ENCODE results near the gene EDDM13. TPM values are rescaled to one million over a fixed set of nuclear protein-coding genes. Genes with fewer than 3 reads are reported as not detected.

Gene EDDM13
- total RNA-seq, 6 donors from 2014 or later, result 0.89 to 1.2 TPM; not detected in 4

- Histone ChIP-seq H3K27ac (peak overlapping the region; percentile 95 to 97 (median 96)), H3K9me3 (no peaks in the 10 kb centered on the region), H3K4me1 (peaks cover 13 to 21% (median 15%) of the 10 kb centered on the region in 4 donors), H3K36me3 (peaks cover 0 to 24% (median 2%) of the 10 kb centered on the region in 4 donors), H3K27me3 (no peaks in the 10 kb centered on the region), H3K4me3 (peak overlapping the region; percentile 26 to 72 (median 63))
- no peak for ATAC-seq (ENCODE audit: low FRiP score in 2 of 2)
- DNase-seq, result no peak
- TF ChIP-seq POLR2A (IDR thresholded peaks at IDR 0.05), result no peak
- TF ChIP-seq, protein P1, sequence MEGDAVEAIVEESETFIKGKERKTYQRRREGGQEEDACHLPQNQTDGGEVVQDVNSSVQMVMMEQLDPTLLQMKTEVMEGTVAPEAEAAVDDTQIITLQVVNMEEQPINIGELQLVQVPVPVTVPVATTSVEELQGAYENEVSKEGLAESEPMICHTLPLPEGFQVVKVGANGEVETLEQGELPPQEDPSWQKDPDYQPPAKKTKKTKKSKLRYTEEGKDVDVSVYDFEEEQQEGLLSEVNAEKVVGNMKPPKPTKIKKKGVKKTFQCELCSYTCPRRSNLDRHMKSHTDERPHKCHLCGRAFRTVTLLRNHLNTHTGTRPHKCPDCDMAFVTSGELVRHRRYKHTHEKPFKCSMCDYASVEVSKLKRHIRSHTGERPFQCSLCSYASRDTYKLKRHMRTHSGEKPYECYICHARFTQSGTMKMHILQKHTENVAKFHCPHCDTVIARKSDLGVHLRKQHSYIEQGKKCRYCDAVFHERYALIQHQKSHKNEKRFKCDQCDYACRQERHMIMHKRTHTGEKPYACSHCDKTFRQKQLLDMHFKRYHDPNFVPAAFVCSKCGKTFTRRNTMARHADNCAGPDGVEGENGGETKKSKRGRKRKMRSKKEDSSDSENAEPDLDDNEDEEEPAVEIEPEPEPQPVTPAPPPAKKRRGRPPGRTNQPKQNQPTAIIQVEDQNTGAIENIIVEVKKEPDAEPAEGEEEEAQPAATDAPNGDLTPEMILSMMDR (IDR thresholded peaks at IDR 0.05), result no peak
- no peak for TF ChIP-seq POLR2AphosphoS5 (IDR thresholded peaks at IDR 0.05)
- 0 to 2% methylated on average over 7 to 9 of the region's 9 CpGs for WGBS, 2 donors
Measured at GRCh38 chr19:56314018-56314380, 41.5 kb downstream of the EDDM13 start.

GRCh38 chr19:56314381-56315076 lies 42.0 kb downstream of the EDDM13 start, which contains the start of gene ZSCAN5A:
TSS of gene ZSCAN5A (minus strand) at chr19:56314839. CDS start at chr19:56225046, 89,793 bp downstream.
- Histone ChIP-seq H3K27ac (peak within 1 kb of the TSS; percentile 95 to 97 (median 96)), H3K27me3 (no peaks in the 10 kb centered on the region), H3K4me3 (peak within 1 kb of the TSS; percentile 62 to 81 (median 68)), H3K4me1 (peaks cover 13 to 19% (median 15%) of the 10 kb centered on the region in 4 donors), H3K9me3 (no peaks in the 10 kb centered on the region), H3K36me3 (peaks cover 0 to 23% (median 2%) of the 10 kb centered on the region in 4 donors)
- DNase-seq (peak; percentile 96 to 98), ATAC-seq (ENCODE audit: low FRiP score in 2 of 2) (peak; percentile 96)
- 0 to 1% methylated on average over 19 to 44 of the region's 47 CpGs for WGBS, 2 donors
- TF ChIP-seq POLR2A (IDR thresholded peaks at IDR 0.05), result peak in 2 of 4 donors; percentile 37 to 66
- TF ChIP-seq POLR2AphosphoS5 (IDR thresholded peaks at IDR 0.05), result peak; percentile 82 to 94
- TF ChIP-seq EP300 (IDR thresholded peaks at IDR 0.05), result peak in 1 of 4 donors; percentile 23
- TF ChIP-seq, protein P1 (IDR thresholded peaks at IDR 0.05), result peak in 1 of 6 experiments; percentile 15

- WGBS, 2 donors, result 2% methylated on average over 21 to 30 of the region's 37 CpGs
- H3K4me1 ChIP-seq, result peaks cover 13 to 17% (median 15%) of the 10 kb centered on the region in 4 donors
- ATAC-seq (ENCODE audit: low FRiP score in 2 of 2), result peak; percentile 96 to 97
Measured at GRCh38 chr19:56315077-56315828, 42.7 kb downstream of the EDDM13 start.

DNA sequence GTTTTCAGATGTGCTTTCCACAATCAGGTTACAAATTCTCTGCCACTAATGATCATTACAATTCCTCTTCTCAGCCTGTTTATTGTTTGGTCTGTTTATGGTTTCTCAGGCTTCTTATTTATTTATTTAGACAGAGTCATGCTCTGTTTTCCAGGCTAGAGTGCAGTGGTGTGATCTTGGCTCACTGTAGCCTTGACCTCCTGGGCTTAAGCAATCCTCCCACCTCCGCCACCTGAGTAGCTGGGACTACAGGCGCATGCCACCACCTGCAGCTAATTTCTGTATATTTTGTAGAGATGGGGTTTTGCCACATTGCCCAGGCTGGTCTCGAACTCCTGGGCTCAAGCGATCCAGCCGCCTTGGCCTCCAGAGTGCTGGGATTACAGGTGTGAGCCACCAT lies 44.2 kb downstream of the EDDM13 start:
- no peak for DNase-seq
- TF ChIP-seq EP300 (IDR thresholded peaks at IDR 0.05), result no peak
- no peak for TF ChIP-seq POLR2AphosphoS5 (IDR thresholded peaks at IDR 0.05)
- TF ChIP-seq, protein P1 (IDR thresholded peaks at IDR 0.05), result no peak
- no peak for TF ChIP-seq POLR2A (IDR thresholded peaks at IDR 0.05)
- Histone ChIP-seq H3K4me3 (no peak overlapping the region), H3K27ac (no peak overlapping the region), H3K4me1 (peaks cover 13 to 17% (median 15%) of the 10 kb centered on the region in 4 donors), H3K36me3 (peaks cover 0 to 8% (median 2%) of the 10 kb centered on the region in 4 donors), H3K27me3 (no peaks in the 10 kb centered on the region), H3K9me3 (no peaks in the 10 kb centered on the region)
- ATAC-seq (ENCODE audit: low FRiP score in 2 of 2), result no peak
- 96 to 97% methylated on average over 5 of the region's 5 CpGs for WGBS, 2 donors

More at GRCh38 chr19:56315077-56315828, 42.7 kb downstream of the EDDM13 start:
- no peaks in the 10 kb centered on the region for H3K27me3 ChIP-seq
- no peak for TF ChIP-seq EP300 (IDR thresholded peaks at IDR 0.05)
- TF ChIP-seq POLR2A (IDR thresholded peaks at IDR 0.05), result peak in 1 of 4 donors; percentile 42
- TF ChIP-seq POLR2AphosphoS5 (IDR thresholded peaks at IDR 0.05), result peak in 1 of 2 donors; percentile 22
- TF ChIP-seq, protein P1 (IDR thresholded peaks at IDR 0.05), result no peak
- peak overlapping the region; percentile 62 to 81 (median 68) for H3K4me3 ChIP-seq
- H3K36me3 ChIP-seq, result peaks cover 0 to 20% (median 2%) of the 10 kb centered on the region in 4 donors
- H3K27ac ChIP-seq, result peak overlapping the region; percentile 95 to 97 (median 96)
- H3K9me3 ChIP-seq, result no peaks in the 10 kb centered on the region
- DNase-seq, result peak; percentile 90 to 94
